Midbrain (tissue), 1 donor: ENCODE measurements around the gene MTARC2.
"Not testable (repeated sequence)": the region's sequence is repeated elsewhere in the genome, so short reads cannot be mapped to it uniquely, and the experiment has no call there.

ENCODE experiments used
- DNase-seq: peaks from one replicate; lab custom pipeline; 2025; lab: John Stamatoyannopoulos, UW

The MTARC2 gene

DNA sequence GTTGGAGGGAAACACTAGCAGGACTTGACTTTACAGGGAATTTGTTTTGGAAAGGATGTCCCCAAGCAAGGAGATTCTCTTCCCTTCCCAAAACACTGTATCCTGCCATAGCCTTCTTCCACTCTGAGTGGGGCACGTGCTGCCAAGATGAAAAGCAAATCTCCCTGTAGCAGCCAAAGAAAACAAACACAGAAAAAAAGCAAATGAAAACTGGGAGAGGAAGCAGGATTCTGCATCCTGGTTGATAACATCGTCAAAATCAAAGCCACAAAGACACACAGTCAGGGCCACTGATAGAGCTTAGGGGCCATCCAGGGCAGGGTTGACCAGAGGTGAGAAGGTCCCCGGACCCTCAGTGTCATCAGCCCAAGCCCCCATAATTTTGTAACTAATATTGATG lies 16.0 kb upstream of the MTARC2 start:
- DNase-seq: no peak

DNA sequence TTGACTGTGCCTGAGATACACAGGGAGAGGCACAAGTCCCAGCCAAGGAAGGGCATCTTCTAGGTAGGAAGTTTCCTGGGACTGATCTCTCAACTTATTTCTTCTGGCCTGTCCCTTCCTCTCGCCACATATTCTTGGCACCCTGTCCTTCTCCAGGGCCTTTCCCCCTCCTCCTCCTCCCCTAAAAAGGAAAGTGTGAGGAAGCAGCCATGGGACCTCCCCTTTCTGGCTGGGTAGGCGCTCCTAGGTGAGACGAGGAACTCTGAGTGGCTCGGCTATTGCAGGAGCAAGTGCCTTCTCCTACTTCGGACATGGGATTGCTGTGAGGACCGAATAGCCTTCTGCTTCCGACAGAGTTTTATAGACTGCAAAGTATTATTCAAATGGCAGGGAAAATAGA lies 15.5 kb upstream of the MTARC2 start:
- DNase-seq: no peak

DNA sequence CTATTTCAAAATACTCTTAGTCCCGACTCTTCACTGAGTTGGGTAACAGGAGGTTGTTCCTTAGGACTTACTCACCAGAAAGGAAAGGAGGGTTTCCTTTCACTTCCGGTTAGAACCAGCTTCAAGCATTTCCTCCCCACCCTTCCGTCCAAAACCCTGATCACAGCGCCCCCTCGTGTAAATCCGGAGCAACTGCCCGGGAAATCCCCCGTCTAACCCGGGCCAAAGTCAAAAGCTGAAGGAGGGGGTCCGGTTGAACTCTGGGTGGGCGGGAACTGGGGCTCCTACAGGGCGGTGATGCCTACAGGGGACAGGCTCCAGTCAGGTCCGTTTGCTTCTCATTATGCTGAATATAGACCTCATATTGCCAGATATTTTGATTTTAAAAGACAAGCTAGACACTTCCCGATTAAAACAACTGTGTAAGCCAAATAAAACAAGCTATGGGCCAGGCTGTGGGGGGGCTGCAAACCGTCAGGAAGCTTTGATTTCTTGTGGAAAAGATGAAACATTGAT lies 15.0 kb upstream of the MTARC2 start:
- DNase-seq: peak; percentile 75

DNA sequence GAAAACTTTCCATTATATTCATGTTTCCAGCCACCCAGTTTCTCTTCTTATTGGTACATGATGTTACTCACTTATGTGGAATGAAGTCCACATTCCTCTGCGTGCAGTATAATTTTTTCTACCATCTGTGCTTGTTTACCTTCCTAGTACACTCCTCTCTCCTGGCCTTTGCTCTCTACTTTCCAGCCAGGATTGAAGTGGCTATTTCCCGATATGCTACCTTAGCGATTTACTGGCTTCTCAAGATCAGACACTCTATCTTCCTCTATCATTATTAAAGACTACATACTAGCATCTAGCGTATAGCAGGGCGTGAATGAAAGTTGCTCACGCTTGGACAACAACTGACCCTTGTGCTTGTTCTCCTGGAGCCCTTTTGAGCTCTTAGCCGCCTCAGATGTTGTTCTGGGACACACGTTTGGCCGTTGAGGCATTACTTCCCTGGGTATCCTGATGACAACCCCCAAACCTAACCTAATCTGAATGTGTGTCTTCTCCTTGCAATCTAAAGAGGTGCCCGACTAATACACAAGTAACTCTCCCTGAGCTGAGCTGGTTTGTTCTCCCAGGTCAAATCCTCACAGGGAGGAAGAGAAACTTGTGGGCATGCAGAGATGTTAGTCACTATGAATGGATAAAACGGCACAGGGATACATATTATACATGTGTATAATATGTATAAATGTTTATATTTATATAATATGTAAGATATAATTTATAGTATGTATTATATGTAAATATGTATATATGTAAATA lies 13.4 kb upstream of the MTARC2 start:
- no peak for DNase-seq

DNA sequence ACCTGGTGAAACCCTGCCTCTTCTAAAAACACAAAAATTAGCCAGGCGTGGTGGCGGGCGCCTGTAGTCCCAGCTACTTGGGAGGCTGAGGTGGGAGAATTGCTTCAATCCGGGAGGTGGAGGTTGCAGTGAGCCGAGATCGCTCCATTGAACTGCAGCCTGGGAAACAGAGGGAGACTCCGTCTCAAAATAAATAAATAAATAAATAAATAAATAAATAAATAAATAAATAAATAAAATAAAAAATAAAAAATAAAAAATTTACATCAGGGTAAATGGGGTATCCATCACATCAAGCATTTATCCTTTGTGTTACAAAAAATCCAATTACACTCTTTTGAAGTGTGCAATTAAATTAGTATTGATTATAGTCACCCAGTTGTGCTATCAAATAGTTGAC lies 11.8 kb upstream of the MTARC2 start:
- DNase-seq: not testable (repeated sequence)

DNA sequence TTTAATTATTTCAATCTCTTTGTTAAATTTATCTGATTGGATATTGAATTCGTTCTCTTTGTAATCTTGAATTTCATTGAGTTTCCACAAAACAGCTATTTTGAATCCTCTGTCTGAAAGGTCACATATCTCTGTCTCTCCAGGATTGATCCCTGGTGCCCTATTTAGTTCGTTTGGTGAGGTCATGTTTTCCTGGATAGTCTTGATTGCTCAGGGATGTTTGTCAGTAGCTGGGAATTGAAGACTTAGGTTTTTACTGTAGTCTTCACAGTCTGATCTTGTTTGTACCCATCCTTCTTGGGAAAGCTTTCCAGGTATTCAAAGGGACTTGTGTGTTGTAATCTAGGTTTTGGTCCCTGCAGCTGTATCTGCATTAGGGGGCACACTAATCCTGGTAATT lies 6.8 kb upstream of the MTARC2 start:
- no peak for DNase-seq

DNA sequence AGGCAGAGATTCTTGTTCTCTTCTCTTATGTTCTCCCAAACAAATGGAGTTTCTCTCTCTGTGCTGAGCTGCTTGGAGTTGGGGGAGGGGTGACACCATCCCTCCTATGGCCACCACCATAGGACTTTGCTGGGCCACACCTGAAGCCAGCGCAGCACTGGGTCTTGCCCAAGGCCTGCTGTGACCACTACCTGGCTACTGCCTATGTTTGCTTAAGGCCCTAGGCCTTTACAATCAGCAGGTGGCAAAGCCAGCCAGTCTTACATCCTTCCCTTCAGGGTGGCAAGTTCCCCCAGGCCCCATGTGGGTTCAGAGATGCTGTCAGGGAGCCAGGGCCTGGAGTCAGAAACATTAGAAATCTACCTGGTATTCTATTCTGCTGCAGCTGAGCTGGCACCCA lies 6.3 kb upstream of the MTARC2 start:
- DNase-seq: no peak

DNA sequence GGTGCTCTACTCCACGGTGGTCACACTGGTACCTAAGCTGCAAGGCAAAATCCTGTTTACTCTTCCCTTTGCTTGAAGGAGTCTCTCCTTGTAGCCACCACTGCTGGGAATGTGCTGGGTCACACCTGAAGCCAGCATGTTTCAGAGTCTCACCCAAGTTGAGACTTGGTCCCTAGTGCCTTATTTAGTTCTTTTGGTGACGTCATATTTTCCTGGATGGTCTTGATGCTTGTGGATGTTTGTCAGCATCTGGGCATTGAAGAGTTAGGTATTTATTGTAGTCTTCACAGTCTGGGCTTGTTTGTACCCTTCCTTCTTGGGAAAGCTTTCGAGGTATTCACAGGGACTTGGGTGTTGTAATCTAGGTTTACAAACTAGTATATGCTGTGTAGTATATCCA lies 5.6 kb upstream of the MTARC2 start:
- DNase-seq: no peak

DNA sequence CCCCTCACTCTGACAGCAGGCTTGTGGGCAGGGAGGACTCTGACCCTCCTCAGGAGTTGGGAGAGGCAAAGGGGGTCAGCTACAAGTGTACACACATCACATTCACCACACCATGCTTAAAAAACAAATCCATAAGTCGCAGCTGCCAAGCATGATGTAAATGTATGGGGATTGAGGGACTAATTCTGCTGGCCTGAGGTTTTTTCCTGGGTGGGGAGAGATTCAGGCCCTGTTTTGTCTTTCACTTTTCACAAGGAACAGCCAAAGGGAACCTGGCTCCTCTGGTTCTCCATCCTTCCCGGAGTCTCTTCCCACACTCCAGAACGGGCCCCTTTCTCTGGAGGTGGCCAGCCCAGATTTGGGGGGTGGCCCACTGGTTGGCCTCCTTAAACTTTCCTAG lies 1.3 kb upstream of the MTARC2 start:
- no peak for DNase-seq

DNA sequence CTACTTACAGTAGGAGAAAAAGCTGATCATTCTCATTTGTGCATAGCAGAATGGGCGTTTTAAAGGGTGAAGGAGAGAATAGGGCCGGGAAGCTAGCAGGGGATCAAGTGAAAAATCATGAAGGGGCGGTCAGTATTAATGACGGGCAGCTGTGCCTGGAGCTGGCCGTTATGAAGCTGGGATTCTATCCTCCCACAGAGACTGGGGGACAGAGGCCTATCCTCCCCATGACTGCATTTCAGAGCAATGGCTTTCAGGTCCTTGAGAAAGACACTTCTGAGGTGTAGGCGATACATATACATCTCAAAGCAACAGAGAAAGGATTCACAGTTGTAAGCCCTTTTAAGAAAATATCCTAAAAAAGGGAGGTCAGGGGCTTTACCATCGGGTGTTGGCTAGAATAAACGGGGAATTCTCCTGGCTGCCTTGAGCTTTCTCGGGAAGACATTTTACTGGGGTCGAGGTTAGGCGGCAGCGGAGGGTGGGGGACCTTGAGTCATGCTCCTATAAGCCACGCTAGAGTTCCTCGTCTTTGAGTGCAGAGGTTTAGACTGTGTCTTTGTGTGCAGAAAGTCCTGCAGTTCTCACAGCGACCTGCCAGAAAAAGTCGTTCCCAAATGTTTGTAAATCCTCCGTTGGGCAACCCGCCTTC lies 559 bp upstream of the MTARC2 start:
- DNase-seq: peak; percentile 7

DNA sequence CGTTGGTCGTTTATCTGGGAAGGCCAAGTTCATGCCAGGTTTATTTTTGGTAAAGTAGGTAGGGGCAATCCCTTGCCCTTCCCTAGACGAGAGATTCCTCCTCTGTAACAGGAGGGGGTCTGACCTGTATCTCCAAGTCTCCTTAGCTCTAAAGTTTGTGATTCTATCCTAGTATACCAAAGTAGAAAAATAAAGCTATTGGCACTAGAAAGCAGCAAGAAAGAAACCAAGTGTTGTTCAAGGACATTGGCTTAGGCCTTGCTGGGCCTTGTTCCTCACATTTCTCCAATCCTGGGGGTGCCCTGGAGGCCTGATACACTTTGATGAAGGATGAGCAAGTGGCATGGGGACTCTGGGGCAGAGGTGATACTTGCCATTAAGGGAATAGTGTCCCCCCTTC lies 814 bp downstream of the MTARC2 start:
- DNase-seq: no peak

DNA sequence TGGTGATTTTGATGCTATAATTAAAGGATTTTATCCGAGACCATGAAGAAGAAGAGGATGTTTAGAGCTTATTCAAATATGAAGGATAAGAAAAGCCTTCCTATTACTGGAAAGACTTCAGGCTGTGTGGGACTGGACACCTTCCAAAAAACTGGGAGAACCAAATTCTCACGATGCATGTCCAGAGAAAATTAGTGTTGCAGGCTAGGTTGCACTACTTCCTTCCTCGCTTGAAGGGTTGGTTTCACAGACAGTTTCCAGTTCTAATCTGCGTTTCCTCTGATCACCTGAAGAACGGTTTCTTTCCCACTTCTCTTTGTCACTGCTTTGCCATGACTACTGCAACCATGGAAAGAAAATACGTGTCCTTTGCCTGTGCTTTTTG lies 2.0 kb downstream of the MTARC2 start:
- DNase-seq: peak; percentile 3

DNA sequence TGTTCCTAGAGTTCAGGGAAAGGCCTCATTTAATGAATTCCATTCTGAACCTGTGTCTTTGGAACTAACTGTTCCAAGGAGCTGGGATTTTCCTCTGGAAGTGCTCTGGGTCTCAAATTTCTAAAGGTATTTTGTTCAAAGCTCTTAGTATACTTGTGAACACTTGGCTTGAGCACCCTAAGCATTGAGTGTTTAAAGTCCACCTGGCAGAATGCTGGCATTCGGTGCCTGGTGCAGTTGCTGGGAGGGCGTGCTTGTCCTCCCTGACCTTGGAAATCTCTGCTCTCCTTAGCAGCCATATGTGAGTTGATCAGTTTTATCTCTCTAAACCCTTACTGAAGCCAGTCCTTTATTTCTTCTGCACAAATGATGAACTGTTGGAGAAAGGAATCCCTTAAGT lies 3.0 kb downstream of the MTARC2 start:
- no peak for DNase-seq

DNA sequence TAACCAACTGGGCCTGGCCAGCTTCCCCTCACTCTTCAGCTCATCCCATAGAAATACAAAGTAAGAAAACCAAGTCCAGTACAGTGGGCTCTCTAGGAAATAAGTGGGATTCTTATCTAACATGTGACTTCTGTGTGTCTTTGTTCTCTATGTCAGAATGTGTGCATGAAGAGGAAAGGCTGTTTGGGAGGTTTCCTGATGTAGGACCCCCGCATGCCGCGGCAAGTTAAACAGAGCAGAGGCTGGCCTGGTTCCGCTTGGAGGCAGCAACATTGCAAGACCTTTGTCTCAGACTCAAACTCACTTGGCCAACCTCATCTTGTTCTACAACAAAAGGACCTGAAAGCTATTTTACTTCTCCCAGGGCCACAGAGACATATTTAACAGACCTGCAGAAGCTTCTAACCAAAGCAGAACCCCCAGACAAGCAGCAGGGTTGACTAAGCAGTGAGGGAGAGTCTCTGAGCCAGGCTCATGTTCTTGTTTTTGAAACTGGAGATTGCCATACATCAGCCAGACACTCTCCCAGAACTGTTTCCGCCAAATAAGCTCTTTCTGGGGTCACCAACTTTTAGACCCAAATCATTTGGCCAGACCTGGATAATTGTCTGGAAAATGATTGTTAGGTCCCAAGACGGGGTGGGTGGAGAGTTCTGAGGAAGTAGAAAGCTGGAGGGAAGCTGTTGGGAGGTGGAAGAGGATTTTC lies 6.2 kb downstream of the MTARC2 start:
- DNase-seq: no peak

DNA sequence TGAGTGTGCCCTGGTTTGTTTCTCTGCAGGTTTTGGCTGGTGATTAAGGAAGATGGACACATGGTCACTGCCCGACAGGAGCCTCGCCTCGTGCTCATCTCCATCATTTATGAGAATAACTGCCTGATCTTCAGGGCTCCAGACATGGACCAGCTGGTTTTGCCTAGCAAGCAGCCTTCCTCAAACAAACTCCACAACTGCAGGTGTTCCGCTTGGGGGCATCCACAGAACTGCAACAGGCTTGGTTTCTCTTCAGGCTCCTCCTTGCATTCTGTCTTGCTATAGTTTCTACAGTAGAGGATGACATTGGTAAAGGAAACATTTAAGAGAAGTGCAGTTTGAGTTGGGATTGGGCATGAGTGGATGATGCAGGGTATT lies 6.8 kb downstream of the MTARC2 start:
- no peak for DNase-seq

DNA sequence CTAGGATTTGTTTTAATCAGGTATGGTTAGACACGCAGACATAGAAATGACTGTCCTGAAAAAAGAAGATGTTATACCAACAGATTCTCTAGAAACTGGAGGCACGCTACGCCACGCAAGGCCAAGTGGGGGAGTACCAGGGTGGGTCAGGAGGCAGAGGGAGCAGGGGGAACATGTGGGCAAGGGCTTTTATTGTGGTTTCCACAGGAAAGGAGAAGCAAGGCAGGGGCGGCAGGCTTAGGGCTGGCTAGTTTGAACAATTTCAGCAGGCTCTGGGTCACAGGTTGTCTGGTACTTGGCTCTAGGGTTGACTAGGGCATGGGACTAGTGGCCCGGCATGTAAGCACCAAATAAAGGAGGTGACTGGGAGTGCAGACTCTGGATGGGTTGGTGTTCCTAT lies 7.2 kb downstream of the MTARC2 start:
- DNase-seq: no peak

DNA sequence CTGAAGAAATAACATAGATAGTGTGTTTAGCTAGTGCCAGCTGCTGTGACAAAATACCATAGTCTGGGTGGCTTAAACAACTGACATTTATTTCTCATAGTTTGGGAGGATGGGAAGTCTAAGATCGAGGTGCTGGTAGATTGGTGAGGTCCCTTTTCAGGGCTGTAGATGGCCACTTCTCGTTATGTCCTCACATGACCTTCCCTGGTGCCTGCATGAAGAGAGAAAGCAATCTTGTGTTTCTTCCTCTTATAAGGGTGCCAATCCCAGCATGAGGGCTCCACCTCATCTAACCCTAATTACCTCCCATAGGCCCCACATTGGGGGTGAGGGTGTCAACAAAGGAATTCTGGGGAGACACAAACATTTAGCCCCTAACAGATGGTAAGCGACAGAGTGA lies 9.3 kb downstream of the MTARC2 start:
- no peak for DNase-seq

DNA sequence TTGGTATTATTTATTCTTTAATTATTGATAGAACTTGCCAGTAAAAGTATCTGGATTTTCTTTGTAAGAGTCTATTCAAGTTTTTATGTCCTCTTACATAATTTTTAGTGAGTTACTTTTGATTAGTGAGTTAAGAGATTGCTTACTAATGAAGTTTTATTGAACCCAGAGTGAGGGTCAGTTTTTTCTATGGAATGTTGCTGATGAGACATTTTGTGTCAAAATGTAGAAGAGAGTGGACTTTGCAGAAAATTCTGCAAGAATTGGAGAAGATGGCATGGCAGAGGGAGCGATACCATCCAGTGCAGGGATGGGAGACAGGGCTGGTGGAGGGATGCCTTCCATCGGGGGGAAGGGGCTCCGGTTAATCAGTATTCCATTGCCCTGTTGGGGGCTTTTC lies 11.0 kb downstream of the MTARC2 start:
- no peak for DNase-seq

DNA sequence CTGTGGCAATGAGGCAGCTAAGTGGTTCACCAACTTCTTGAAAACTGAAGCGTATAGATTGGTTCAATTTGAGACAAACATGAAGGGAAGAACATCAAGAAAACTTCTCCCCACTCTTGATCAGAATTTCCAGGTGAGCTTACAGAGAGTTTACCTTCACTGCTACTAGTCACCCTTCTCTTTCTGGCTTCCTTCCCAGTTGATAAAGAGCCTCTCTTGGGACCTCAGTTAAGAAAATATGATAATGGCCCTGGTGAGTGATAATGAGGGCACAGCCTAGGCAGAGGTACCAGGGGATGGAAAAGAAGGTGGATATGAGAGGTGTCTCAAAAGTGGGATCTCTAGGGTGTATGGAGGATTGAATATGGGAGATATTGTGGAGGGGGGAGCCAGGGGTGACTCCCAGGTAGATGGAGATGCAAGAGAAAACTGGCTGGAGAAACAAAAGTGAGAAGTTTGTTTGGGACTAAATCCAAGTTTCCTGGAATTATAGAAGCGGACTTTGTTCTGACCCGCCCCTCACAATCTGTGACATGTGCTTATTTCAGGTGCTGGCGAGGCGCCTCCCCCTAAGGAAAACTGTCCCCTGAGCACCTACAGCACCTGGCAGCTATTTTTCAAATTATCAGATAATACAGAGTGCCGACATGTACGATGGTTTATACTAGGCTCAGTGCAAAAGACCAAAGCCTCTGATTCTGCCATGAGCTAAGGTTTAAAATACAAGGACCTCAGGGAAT lies 13.7 kb downstream of the MTARC2 start:
- no peak for DNase-seq

DNA sequence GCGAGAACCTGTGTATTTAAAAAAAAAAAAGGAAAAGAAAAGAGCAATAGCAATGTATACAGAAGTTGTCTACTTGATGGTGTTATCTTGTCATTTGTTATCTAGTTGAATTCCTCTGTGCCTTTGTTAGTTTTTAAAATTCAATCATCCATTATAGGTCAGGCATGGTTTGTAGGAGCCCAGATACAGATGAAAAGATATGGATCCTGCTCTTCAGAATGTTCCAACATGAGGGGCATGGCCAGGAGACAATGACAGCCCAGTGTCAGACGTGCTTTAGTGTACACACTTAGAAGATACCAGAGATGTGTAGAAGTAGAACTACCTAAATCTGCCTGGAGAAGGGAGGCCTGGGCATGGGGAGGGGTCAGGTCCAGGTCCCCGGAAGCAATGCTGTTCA lies 16.6 kb downstream of the MTARC2 start:
- DNase-seq: no peak

DNA sequence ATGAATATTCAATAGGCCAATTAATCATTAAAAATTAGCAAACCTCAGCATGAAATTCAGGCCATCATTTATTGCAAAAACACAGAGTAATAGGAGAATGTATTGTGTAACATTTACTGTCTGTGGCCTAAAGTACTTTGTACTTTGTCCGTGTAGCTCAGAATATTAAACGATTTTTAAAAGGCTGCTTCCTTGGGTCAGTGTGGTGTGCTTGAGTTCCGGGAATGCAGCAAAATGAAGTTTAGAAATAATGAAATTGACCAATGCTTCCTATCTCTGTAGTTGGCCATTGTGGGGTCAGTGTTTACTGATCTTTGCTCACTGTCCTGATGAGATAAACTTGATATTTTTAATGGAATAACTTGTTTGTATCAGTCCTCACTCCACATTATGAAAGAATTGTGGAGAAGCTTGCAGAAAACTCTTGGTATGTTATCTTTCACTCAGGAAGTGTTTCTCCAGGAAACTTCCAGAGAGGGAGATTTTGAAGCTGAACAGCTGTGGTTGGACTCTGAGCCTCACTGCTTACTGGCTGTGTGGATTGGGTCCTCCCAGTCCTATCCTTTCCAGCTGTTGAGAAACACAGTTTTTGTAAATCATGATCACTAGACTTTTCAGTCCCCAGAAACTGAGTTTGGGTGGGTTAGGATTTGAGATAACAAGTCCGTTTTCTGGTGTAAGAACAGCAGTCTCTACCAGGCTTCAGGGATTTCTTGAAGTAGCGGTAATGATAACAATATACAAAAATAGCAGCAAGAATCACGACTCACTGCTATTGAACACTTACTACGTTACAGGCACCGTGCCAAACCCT lies 19.4 kb downstream of the MTARC2 start:
- no peak for DNase-seq
